ENCODE results near the gene MIX23.

- no peak for TF ChIP-seq CTCF (IDR thresholded peaks at IDR 0.05)
- no peak for TF ChIP-seq POLR2A (IDR thresholded peaks at IDR 0.05)
Observed at GRCh38 chr3:122358703-122359032, 24.4 kb downstream of the MIX23 start.
